ENCODE measurements around the gene RAI1.

- TF ChIP-seq POLR2A (IDR thresholded peaks at IDR 0.05; ENCODE audit: low read length) (no peak), GATA1 (IDR thresholded peaks at IDR 0.05; ENCODE audit: low read depth, low read length) (no peak)
Measured at GRCh38 chr17:17718251-17718650, 37.0 kb downstream of the RAI1 start.

All from erythroblast (primary cell).